Measurements from ENCODE around the gene PSMA5.
"Not testable (repeated sequence)": the region's sequence is repeated elsewhere in the genome, so short reads cannot be mapped to it uniquely, and the experiment has no call there.

The PSMA5 gene

DNA sequence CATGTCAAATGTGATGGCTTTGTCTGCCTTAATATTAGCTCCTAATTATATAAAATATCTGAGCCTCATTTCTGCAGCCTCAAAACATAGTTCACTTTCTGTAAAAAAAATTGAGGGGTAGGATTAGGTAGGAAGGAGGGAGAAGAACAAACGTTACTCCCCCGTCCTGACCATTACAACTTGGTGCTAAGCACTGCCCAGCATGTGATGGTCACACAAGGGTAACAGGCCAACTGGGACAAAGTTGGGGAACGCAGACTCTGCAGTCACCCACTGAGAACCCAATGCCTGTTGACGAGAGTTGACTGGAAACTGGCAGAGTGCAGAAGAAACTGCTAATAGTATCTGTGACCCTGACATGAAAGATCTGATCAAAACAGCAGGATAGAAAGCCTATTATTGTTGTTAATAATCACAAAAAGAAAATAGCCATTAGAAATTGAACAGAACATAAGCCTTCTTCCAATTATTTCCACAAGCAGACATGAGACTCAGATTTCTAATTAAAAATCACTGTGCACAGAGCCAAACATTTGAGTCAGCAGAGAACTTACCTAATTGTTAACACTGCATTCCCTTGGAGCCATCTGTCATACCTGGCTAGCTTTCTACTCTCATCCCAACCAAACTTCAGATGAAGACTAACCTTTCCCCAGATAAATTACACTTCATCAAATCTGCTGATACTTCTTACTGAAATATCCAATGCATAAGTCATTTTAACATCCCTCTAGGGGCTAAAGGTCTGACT is 34.0 kb downstream of the PSMA5 start:
- no peak for DNase-seq

DNA sequence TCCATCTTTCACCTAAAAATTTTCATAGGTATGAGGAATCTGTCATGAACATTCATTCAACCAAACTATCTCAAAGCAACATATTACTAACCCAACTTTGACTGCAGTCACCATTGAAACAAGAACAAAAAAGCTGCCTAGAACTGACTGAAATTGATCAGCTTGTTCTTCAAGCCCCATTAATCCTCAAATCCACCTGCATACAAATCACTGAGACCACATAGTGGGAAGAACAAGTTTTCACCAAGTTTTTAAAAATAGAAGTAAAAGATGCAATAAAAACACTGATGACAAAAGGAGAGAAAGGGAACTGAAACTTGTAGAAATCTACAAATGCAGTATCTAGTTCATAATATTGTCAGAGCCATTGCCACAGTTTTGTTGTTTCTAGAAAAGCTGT is 34.6 kb downstream of the PSMA5 start:
- DNase-seq: no peak

DNA sequence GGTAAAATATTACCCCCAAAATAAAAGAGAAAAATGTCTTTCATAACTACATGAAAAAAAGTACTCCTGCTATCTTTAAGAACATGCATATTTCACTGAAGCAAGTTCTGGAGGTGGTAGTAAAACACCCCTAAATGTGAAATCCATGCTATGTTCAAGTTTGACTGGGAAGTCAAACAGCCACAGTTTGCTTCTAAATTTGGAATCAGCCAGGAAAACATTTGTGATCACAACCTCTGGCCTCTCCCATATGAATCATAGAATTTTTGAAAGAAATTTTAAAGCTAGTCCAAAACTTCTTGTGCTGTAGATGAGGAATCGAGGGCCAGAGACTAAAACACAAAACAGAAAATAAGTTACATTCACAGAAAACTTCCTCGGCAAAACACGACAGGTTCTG is 35.1 kb downstream of the PSMA5 start:
- no peak for DNase-seq

DNA sequence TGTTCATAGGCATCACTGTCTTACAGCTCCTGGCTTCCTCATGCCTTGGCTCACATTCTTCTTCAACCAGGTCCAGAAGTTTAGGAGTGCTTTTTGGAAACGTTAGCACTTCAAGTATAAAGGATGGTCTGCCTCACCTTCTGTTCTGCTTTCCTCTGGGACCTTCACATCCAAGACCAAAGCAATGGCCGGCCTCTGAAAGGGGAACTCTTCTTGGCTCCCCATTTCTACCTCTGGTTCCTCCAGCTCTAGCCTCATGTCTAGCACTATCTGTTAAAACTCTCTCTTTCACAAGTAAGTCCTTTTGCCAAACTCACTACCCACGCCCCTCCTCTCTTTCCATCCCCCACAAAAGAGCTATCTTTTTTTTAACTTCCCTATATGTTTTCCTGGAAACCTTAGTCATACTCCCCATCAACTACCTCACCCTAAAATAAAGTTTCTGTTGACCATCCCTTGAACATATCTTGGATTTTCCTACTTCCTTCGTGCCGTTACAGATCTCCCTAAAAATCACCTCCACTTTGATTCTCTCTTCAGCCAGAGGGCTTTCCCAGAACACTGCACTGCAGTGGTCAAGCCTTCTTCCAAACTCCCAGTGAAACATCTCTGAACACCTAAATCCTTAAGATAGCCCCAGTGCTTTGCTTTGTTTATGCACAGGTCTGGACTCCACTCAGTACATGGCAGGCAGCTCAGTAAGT is 36.5 kb downstream of the PSMA5 start:
- peak; percentile 52 to 71 for DNase-seq

DNA sequence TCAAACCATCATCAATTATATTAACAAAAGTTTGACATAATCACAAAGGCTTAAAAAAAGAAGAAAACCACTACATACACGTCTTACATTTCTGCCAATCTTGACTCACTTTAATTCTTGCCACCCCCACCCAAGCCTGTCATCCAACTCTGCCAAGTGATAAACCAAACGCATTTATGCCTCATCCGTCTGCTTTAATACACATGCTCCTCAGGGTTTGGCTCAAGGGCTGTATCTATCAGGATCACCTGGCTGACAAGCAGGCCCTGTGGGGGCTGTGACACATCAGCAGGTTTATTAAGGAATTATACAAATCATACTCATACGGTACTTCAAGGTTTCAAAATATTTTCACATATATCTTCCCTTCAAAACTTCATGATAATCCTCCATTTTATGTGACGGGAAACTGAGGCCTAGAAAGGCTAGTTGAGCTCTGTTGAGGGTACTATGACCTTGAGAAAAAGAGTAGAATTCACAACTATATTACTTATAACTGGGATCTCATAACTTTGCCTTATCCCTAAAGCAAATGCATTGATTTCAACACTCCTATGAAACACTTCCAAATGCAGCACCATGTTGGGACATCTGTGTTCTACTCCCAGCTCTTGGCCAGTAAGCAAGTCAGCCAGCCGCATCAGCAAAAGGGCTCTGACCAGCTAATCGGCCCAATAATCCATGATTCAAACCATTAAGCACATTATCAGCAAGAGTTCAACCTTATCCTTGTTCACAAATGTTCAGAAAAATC is 37.2 kb downstream of the PSMA5 start:
- no peak for DNase-seq

DNA sequence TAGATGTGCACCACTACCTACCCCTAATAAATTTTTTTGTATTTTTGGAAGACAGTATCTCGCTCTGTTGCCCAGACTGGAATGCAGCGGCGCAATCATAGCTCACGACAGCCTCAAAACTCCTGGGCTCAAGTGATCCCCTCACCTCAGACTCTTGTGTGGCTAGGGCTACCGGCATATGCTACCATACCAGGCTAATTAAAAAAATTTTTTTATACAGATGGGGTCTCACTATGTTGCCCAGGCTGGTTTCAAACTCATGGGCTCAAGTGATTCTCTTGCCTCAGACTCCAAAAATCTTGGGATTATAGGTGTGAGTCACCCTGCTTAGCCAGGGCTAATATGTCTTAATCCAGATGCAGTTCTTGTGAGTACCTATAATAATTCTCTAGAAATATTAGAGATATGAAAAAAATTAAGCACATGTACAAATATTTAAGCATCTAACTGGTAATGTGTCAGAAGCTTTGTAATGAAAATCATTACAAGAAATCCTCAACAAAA is 38.0 kb downstream of the PSMA5 start:
- DNase-seq: no peak

DNA sequence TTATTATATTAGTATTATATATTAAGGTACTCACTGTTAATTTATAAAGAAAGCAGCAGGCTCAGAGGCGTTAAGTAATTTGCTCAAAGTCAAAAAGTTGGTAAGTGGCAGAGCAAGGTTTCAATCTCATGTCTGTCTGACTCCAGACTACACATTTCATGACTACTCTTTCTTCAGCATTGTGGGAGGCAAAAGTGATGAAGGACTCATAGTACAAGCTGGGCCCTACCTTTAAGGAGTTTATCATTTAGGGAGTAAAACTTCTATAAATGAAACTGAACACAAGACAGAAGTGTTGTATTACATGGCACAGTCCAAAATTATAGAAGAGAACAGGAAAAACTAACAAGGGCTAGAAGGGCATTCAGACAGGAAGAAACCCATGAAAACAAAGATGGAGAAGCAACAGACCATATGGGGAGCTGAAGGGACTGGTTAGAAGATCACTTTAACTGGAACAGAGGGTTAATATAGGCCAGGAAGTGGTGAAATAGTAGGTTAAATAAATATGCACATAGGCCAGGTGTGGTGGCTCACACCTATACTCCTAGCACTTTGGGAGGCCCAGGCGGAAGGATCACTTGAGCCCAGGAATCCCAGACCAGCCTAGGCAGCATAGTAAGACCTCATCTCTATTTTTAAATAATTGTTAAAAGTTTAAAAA is 40.1 kb downstream of the PSMA5 start:
- DNase-seq: no peak

DNA sequence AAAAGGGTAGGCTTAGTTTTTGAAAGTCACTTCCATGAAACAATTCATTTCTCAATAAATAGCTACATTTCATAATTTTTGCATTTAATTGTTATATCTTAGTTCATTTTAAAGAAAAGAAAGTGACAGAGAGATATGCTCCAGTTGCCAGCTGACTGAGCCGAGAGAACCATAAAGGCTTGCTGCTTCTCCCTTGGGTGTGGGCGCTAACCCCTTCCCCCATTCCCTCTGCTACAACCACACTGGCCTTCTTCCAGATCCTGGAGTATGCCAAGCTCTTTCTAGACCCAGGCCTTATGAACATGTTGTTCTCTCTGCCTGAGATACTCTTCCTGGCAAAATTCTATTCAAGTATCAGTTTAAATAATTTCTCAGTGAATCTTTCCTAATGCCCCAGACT is 40.8 kb downstream of the PSMA5 start:
- DNase-seq: no peak

DNA sequence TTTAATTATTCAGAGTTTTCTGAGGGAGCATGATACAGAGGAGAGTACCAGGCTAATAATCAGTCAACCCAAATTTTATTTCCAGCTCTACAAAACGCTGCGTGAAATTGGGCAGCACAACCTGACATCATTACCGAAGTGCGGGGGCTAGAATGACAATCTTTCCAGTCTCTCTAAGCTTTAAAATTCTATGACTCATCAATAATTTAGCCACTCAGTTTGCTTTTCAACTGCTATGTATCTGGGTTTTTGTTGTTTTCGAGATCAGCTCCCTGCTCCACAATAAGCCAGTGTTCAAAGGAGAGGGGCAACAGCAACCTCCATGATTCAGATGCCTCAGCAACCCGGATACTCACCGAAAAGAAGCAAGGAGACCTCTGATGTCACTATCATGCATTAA is 42.4 kb downstream of the PSMA5 start:
- DNase-seq: no peak

DNA sequence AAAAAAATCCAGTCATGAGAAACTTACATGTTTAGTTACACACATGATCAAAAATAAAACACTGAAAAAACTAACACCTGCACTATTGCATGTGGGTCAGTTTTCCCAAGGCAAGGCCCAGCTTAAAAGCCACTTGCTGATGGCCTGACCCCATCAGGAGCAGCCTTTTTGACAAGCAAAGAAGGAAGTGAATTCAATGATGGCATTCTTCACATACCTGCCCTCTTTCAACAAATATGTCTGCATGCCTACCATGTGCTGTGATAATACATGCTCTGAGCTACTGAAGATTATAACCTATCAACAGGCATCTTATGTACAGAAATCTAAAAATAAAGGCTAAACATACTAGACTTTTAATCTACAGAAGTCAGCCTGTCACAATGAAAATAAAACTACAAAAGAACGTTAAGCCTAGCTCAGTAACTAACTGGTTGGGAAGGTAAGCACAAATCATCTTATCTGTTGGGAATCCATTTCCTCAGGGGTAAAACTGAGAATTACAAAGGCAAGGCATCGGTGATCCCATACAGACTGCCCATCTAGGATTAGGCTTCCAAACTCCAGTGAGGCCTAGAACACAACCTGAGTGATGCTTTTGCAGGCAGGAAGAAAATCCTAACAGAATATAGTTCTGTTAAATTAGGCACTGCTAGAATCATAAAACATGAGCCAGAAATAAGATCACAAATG is 43.0 kb downstream of the PSMA5 start:
- no peak for DNase-seq

DNA sequence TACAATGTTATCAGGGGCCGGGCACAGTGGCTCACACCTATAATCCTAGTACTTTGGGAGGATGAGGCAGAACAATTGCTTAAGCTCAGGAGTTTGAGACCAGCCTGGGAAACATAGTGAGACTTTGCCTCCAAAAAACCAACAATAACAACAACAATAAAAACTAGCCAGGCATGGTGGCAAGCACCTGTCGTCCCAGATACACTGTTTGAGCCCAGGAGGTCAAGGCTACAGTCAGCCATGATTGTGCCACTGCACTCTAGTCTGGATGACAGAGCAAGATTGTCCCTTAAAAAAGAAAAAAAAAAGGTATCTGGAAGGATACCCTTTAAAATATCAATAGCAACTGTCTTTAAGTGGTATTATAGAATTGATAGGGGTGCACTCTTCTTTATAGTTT is 44.7 kb downstream of the PSMA5 start:
- DNase-seq: no peak

DNA sequence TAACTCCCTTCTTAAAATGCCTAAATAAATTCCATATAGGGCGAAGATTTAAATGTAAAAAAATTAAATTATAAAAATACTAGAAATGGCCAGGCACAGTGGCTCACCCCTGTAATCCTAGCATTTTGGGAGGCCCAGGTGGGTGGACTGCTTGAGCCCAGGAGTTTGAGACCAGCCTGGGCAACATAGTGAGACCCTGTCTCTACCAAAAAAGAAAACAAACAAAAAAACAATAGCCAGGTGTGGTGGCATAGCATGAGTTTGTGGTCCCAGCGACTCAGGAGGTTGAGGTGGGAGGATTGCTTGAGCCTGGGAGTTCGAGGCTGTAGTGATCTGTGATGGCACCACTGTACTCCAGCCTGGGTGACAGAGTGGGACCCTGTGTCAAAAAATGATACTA is 46.3 kb downstream of the PSMA5 start:
- DNase-seq: no peak

DNA sequence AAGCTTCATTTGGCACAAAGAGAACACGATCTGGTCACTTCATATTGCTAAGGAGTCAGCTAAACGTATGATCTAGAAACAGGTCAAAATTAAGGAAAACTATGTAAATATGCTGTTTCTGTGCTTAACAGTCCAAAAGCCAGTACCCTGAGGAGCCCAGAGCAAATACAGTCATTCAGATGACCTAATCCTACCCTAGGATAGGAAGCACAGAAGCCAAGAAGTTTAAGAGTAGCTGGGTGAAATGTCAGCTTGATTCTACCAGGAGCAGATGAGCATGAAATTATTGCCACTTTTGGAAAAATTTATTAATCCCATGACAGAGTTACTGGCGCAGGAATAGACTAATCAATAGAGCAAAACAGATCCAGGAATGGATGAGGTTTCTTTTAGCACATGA is 46.8 kb downstream of the PSMA5 start:
- no peak for DNase-seq

DNA sequence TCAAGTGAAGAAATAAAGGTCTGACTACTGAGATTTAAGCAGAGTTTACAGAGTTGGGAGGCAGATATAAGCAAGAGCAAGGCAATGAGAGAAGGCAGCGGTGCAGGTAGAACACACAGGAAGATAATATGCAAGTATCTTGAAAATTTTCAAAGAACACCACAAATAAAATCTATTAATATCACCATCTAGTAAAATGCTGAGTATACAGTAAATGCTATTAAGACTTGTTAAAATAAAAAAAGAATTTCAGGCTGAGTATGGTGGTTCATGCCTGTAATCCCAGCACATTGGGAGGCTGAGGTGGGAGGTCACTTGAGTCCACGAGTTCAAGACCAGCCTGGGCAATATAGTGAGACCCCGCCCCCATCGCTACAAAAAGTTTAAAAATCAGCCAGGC is 48.5 kb downstream of the PSMA5 start:
- DNase-seq: no peak

DNA sequence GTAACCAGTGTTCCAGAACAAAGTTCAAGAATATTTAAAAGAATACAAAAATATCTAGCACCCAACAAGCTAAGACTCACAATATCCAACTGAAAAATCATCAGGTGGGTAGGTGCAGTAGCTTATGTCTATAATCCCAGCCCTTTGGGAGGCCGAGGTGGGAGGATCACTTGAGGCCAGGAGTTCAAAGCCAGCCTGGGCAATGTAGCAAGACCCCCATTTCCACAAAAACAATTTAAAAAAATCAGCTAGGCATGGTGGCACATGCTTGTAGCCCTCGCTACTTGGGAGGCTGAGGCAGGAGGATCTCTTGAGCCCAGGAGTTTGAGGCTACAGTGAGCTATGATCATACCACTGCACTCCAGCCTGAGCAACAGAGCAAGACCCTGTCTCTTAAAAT is 52.6 kb downstream of the PSMA5 start:
- not testable (repeated sequence) for DNase-seq

DNA sequence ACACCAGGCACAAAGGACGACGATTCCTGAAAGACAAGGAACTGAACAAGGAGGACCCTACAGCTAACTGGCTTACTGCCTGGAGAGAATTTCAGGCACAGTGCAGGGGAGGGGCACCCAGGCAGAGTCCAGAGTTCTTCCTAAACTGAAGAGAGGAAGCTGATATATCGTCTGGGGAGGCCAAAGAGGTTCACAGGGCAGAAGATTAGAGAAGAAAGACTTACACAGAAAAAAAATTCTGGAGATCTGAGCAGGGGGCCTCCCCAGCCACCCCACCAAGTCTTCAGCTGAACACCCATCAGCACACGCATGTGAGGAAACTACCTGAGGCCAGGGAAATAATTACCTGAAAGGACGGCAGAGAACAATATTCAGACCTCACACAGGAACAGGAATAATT is 53.1 kb downstream of the PSMA5 start:
- no peak for DNase-seq

DNA sequence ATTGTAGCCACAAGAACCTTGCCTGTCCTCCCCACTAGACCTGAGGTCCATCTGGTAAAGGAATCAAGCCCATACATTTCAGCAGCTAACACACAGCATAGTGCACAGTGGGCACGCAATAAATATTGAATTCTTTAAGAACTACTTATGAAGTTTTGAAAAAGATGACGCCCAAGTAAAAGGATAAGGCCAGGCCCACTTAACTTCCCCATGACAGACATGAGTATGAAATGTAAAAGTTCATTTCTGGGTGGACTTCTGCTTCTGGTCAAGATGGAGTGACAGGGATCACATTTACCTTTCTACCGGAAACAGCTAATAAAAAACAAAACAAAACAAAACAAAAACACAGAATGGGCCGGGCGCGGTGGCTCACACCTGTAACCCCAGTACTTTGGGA is 54.0 kb downstream of the PSMA5 start:
- no peak for DNase-seq

DNA sequence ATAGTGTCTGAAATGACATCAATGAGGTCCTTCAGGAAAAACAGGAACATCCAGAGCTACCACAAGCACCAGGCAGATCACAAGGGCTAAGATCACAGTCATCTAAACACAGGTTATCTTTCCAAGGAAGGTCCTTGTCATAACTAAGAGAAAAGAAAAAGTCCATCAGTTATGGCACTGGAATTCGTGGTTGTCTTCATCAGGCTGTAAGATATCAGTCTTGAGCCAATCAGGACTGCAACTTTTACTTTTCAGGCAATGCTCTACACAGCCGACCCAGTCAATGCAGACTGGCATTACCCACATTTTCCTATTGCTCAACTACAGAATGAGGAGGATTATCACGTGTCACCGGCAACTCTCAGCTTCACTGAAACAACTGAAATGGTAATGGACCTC is 54.9 kb downstream of the PSMA5 start:
- peak; percentile 69 to 74 for DNase-seq

DNA sequence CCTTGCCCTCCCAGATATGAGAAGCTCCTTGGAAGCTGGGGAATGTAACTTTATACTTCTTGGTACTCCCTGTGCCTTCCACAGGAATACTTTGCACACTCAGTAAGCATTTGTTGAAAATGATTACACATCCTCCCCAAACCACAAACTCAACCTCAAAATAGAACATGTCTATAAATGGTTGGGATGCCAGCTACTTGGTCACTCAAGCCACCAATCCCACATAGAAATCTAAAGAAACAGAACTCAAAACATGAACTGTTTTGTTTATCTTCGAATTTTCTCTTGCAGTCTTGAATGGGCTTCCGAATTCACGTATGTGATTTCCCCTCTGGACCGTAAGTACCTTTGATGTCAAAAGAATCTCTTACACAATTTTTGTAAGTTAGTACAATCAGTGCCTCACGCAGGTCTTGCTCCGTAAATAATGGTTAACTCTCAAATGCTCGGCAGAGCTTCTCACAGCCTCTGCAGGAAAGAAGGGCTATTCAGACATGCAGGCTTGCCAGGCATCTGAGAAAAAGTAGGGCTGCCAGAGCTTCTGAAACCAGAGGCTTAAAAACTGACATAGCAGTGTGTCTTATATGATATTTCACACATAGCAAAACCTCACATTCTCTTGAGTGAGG is 55.4 kb downstream of the PSMA5 start:
- DNase-seq: peak; percentile 32 to 52

DNA sequence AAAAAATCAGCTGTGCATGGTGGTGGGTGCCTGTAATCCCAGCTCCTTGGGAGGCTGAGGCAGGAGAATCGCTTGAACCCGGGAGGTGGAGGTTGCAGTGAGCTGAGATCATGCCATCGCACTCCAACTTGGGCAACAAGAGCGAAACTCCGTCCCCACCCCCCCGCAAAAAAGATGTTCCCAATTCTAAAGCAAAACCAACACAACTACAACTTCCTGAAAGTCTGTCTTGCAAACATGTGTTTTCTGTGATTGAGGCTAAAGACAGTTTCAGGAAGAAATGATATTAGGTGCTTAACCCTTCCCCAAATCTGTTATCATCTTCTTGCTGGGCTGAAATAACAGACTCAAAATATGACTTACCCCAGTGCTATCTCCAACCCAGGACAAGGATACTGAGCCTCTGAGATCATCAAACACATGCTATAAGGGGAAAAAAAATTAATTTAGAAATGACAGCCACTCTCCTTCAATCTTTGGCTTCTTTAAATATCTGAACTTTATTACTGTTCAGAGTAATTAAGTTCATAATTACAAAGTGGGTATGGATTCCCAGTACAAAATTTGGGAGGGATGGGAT is 57.0 kb downstream of the PSMA5 start:
- peak; percentile 10 to 24 for DNase-seq

DNA sequence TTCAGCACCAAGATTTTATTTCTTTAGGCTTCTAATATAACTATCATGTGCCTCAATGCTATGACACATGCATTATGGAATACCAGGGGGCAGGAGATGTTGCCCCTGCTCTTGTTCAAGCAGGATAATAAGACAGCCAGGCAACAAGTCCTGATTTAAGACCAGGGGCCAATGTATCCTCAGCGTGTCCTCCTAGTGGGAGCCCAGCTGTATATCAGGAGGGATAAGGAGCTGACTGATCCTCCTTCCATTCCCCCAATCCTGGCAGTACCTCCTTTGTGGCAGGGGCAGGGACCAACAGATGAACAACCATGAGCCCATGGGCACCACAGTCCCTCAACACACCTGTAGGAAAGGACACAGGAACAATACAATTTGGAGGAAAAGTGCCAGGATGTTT is 57.8 kb downstream of the PSMA5 start:
- DNase-seq: no peak

DNA sequence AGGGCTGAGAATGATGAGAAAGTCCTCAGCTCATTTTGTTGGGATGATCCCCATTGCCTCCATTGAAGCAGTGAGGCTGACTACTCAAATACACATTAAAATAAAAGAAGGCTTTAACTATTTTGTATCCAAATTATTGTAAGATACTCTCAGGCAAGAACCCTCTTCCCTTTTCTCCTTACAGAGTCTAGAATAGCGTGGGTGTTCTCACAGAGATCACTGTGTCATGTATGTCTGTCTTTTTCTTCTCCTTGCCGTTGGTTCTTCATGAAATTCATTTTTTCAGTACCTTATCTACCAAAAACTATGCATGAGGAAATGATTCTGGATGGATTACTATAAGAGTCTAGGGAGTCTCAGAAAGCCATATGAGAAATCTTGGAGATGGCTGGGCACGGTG is 58.6 kb downstream of the PSMA5 start:
- DNase-seq: no peak
